ENCODE measurements around the gene RTN4. TPM values are rescaled to one million over a fixed set of nuclear protein-coding genes. Genes with fewer than 3 reads are reported as not detected.
"Not testable (repeated sequence)": the region's sequence is repeated elsewhere in the genome, so short reads cannot be mapped to it uniquely, and the experiment has no call there.

RTN4 gene
- total RNA-seq, 4 donors from 2014 or later, result 216 to 304 (median 228) TPM

- Histone ChIP-seq H3K27ac (no peak overlapping the region), H3K27me3 (no peaks in the 10 kb centered on the region), H3K4me3 (no peak overlapping the region), H3K9me3 (no peaks in the 10 kb centered on the region), H3K36me3 (no peaks in the 10 kb centered on the region), H3K4me1 (no peaks in the 10 kb centered on the region)
- 91 to 100% methylated on average over 1 to 3 of the region's 3 CpGs for WGBS, 2 donors (ENCODE audit: low coverage in 1 of 2)
- ATAC-seq, result no peak
- TF ChIP-seq CTCF (IDR thresholded peaks at IDR 0.05), result no peak
- no peak for TF ChIP-seq POLR2AphosphoS5 (IDR thresholded peaks at IDR 0.05)
- TF ChIP-seq POLR2A (IDR thresholded peaks at IDR 0.05), result no peak
- no peak for TF ChIP-seq EP300 (IDR thresholded peaks at IDR 0.05)
These were observed 34.4 kb upstream of the RTN4 start for GRCh38 chr2:55084641-55085040.

- no peak overlapping the region for H3K4me3 ChIP-seq
- ATAC-seq, result no peak
- 89 to 90% methylated on average over 4 to 7 of the region's 7 CpGs for WGBS, 2 donors (ENCODE audit: low coverage in 1 of 2)
- H3K9me3 ChIP-seq, result no peaks in the 10 kb centered on the region
- TF ChIP-seq POLR2AphosphoS5 (IDR thresholded peaks at IDR 0.05) (no peak), CTCF (IDR thresholded peaks at IDR 0.05) (no peak), POLR2A (IDR thresholded peaks at IDR 0.05) (no peak), EP300 (IDR thresholded peaks at IDR 0.05) (no peak)
- no peaks in the 10 kb centered on the region for H3K36me3 ChIP-seq
- H3K27me3 ChIP-seq, result no peaks in the 10 kb centered on the region
- H3K27ac ChIP-seq, result no peak overlapping the region
- no peaks in the 10 kb centered on the region for H3K4me1 ChIP-seq
These were observed 30.0 kb upstream of the RTN4 start for GRCh38 chr2:55080204-55080738.

GRCh38 chr2:55078956-55079355, 28.7 kb upstream of the RTN4 start:
- H3K4me1 ChIP-seq, result no peaks in the 10 kb centered on the region
- no peak overlapping the region for H3K27ac ChIP-seq
- TF ChIP-seq EP300 (IDR thresholded peaks at IDR 0.05) (no peak), CTCF (IDR thresholded peaks at IDR 0.05) (no peak), POLR2A (IDR thresholded peaks at IDR 0.05) (no peak), POLR2AphosphoS5 (IDR thresholded peaks at IDR 0.05) (no peak)
- H3K36me3 ChIP-seq, result no peaks in the 10 kb centered on the region
- no peaks in the 10 kb centered on the region for H3K9me3 ChIP-seq
- WGBS, 2 donors (ENCODE audit: low coverage in 1 of 2), result 65 to 72% methylated on average over 2 of the region's 2 CpGs
- ATAC-seq, result no peak
- no peak overlapping the region for H3K4me3 ChIP-seq
- H3K27me3 ChIP-seq, result no peaks in the 10 kb centered on the region

- Histone ChIP-seq H3K4me1 (no peaks in the 10 kb centered on the region), H3K4me3 (no peak overlapping the region), H3K9me3 (no peaks in the 10 kb centered on the region), H3K36me3 (no peaks in the 10 kb centered on the region), H3K27me3 (no peaks in the 10 kb centered on the region), H3K27ac (no peak overlapping the region)
- no peak for TF ChIP-seq EP300 (IDR thresholded peaks at IDR 0.05)
- no peak for TF ChIP-seq POLR2AphosphoS5 (IDR thresholded peaks at IDR 0.05)
- no peak for TF ChIP-seq CTCF (IDR thresholded peaks at IDR 0.05)
- no peak for TF ChIP-seq POLR2A (IDR thresholded peaks at IDR 0.05)
- WGBS, 2 donors (ENCODE audit: low coverage in 1 of 2), result 85% methylated on average over 8 of the region's 9 CpGs; no CpG with 5 or more reads in 1 of the 2 donors
- no peak for ATAC-seq
These were observed 26.5 kb upstream of the RTN4 start for GRCh38 chr2:55076721-55077120.

GRCh38 chr2:55076019-55076418, 25.8 kb upstream of the RTN4 start:
- H3K9me3 ChIP-seq, H3K4me1 ChIP-seq, H3K4me3 ChIP-seq, H3K27me3 ChIP-seq, H3K27ac ChIP-seq, H3K36me3 ChIP-seq, ATAC-seq: not testable (repeated sequence)
- 74 to 100% methylated on average over 1 of the region's 1 CpG for WGBS, 2 donors (ENCODE audit: low coverage in 1 of 2)

Measured in gastroesophageal sphincter (tissue), 4 donors.